ENCODE results near the gene JADE2.
A peak's percentile ranks its signal among the peaks of the same experiment; 100 is the strongest.

Gene JADE2

DNA sequence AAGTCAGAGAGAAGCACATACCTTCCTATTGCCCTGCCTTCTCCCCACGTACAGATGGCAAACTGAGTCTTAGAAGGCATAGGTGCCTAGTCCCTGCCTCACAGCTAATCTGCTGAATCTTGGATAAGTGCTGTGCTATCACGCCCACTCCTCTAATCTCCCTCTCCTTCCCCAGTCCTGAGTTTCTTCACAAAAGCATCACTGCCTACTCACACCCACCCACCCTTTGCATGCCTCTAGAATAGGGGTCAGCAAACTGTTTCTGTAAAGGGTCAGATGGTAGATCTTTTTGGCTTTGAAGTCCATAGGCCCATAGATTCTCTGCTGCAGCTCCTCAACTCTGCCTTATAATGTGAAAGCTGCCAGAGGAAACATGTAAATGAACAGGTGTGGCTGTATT lies 23.2 kb upstream of the JADE2 start:
- peak overlapping the region; percentile 6 for H3K27ac Mint-ChIP-seq
- DNase-seq (ENCODE audit: low spot score), result no peak
- H3K36me3 Mint-ChIP-seq (ENCODE audit: low read depth), result no peaks in the 10 kb centered on the region
- peaks cover 32% of the 10 kb centered on the region for H3K4me1 Mint-ChIP-seq (ENCODE audit: low read depth)
- no peaks in the 10 kb centered on the region for H3K27me3 Mint-ChIP-seq (ENCODE audit: low read depth)
- no peak overlapping the region for H3K4me3 Mint-ChIP-seq
- no peaks in the 10 kb centered on the region for H3K9me3 Mint-ChIP-seq

DNA sequence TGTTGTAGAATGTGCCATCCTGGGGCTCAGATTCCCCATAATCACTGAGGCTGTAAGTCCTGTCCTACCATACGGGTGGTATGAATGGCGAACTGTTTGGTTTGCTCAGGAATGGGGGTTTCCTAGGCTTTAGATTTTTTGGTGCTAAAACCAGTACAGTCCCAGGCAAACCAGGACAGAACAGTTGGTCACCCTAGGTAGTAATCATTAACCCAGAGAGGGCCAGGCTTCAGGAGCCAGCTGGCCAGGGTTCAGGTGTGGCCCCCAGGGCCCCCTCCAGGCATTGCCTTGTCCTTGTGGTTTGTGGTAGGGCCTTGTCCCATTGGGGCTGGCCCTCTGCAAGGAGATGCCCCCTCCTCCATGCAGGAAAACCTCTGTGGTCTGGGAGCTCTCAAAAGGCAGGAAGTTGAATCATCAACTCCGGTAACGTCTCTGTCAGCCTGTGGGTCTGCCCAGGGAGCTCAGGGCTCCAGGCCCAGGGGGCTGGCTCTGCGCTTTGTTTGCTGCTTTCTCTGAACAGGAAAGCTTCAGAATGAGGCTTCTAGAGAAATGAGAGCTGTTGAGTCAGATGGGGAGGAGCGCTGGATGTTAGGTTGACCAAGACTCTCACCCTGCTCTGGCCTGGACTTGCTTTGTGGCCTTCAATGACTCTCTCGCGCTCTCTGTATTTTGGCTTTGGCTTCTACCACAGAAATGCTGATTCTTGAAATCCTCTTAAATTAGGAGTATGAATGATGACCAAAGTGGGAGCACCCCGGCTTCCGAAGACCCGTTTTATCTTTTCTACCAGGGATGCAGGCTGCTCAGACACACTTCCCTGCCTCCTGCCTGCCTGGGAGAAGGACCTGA lies 22.2 kb upstream of the JADE2 start:
- peak overlapping the region; percentile 96 for H3K27ac Mint-ChIP-seq
- H3K4me3 Mint-ChIP-seq, result peak overlapping the region; percentile 74
- H3K27me3 Mint-ChIP-seq (ENCODE audit: low read depth), result no peaks in the 10 kb centered on the region
- no peaks in the 10 kb centered on the region for H3K36me3 Mint-ChIP-seq (ENCODE audit: low read depth)
- no peaks in the 10 kb centered on the region for H3K9me3 Mint-ChIP-seq
- DNase-seq (ENCODE audit: low spot score), result peak; percentile 87
- peaks cover 34% of the 10 kb centered on the region for H3K4me1 Mint-ChIP-seq (ENCODE audit: low read depth)

DNA sequence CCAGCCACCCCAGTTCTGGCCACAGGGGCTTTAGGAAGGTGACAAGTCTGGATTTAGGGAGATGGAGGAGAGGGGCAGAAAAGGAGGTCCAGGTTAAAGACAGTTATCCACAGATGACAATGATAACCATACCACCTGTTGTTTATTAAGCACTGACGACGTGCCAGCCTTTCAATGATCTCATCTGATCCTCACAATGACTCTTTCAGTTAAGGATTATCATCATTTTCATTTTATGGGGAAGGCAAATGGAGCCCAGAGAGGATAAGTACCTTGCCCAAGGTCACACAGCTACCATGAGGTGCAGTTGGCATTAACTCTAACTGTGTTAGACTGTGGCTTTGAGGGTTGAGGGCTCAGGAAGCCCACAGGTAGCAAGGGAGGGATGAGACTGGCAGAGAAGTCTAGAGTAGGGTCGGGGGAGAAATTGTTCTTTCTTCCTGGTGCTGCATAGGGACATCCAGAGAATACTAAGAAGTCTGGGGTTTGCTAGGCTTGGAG lies 21.5 kb upstream of the JADE2 start:
- DNase-seq (ENCODE audit: low spot score), result no peak
- H3K4me1 Mint-ChIP-seq (ENCODE audit: low read depth), result peaks cover 34% of the 10 kb centered on the region
- peak overlapping the region; percentile 96 for H3K27ac Mint-ChIP-seq
- H3K27me3 Mint-ChIP-seq (ENCODE audit: low read depth), result no peaks in the 10 kb centered on the region
- H3K4me3 Mint-ChIP-seq, result peak overlapping the region; percentile 74
- H3K9me3 Mint-ChIP-seq, result no peaks in the 10 kb centered on the region
- H3K36me3 Mint-ChIP-seq (ENCODE audit: low read depth), result no peaks in the 10 kb centered on the region

DNA sequence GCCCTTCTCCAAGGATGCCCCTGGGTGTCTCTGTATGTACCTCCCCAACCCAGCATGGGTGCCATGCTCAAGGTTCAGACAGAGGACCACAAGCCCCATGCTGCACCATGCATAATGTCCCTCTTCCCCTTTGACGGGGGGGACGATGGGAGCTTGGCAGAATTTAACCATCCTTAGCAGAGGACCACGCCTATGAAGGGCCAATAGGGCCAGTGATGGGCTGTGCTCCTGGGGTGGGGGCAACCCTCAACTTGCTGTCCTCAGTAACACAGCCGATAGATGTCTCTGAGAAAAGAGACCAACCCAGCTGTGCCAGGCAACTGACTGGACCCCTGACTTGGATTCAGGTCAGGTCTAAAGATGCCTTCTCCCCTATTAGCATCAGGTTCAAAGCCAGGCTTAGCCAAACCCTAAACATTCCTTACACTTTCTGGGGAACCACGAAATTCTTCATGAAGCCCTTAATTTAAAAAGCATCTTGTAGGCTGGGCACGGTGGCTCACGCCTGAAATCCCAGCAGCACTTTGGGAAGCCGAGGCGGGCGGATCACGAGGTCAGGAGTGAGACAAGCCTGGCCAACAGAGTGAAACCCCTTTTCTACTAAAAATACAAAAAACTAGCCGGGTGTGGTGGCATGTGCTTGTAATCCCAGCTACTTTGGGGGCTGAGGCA lies 20.7 kb upstream of the JADE2 start:
- H3K4me1 Mint-ChIP-seq (ENCODE audit: low read depth), result peaks cover 34% of the 10 kb centered on the region
- no peak for DNase-seq (ENCODE audit: low spot score)
- peak overlapping the region; percentile 74 for H3K4me3 Mint-ChIP-seq
- H3K9me3 Mint-ChIP-seq, result no peaks in the 10 kb centered on the region
- peak overlapping the region; percentile 96 for H3K27ac Mint-ChIP-seq
- no peaks in the 10 kb centered on the region for H3K27me3 Mint-ChIP-seq (ENCODE audit: low read depth)
- H3K36me3 Mint-ChIP-seq (ENCODE audit: low read depth), result no peaks in the 10 kb centered on the region

DNA sequence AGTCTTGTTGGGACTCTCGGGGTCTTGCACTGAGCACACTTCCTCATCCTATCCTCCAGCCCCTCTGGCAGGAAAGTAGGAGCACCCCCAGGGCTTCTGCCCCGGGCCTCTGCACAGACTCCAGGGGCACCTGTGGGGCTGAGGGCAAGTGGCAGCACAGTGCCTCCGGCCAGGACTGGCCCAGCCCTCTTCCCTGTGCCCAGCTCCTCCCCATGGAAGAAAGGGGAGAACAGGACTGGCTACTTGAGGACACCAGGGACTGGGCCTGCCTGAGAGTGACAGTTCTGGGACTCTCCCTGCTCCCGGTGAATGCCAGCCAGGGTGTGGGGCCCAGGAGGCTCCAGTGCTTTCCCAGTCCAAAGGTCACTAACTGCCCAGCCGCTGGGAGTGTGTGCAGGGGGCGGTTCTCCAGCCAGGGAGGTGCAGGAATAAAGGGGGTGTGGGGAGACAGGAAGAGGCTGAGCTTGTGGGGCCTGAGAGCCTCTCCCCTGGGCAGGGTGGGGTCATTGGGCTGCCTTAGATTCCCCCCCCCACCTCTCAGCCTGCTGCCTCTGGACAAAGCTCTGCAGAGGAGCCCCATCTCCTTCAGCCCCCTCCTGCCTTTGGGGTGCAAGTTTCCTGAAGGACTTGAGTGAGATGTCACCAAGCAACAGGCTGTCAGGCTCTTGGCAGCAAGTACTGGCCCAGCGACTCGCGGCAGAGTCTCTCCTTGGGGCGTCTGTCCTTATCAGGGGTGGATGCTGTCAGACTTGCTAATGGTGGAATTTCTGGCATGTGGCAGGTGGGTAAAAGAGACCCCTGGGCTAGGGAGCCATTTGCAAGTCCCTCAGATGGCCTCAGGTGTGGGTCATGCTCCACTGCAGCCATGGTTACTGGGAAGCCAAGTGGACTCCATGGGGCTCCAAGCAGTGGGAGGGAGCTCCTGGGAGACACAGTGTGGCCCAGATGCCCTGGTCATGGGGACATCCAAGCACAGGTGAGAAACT lies 19.1 kb upstream of the JADE2 start:
- Mint-ChIP-seq H3K27ac (no peak overlapping the region), H3K9me3 (no peaks in the 10 kb centered on the region), H3K36me3 (ENCODE audit: low read depth) (no peaks in the 10 kb centered on the region), H3K27me3 (ENCODE audit: low read depth) (no peaks in the 10 kb centered on the region), H3K4me3 (no peak overlapping the region), H3K4me1 (ENCODE audit: low read depth) (peaks cover 41% of the 10 kb centered on the region)
- no peak for DNase-seq (ENCODE audit: low spot score)

DNA sequence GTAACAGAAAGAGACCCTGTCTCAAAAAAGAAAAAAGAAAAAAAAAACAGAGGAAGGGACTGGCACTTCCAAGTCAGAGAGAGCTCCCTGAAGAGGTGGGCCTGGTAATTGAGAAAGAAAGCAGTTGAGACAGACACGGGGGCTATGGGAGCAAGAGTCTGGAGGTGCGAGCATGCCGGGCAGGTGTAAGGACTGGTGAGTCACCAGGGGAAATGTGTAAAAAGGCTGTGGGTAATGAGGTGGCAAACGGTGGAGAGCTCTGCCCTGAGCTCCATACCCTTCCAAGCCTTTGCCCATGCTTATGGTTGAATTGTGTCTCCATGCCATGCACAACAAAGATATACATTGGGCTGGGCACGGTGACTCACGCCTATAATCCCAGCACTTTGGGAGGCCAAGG lies 18.0 kb upstream of the JADE2 start:
- Mint-ChIP-seq H3K9me3 (no peaks in the 10 kb centered on the region), H3K4me3 (no peak overlapping the region), H3K4me1 (ENCODE audit: low read depth) (peaks cover 35% of the 10 kb centered on the region), H3K27ac (no peak overlapping the region), H3K36me3 (ENCODE audit: low read depth) (no peaks in the 10 kb centered on the region), H3K27me3 (ENCODE audit: low read depth) (no peaks in the 10 kb centered on the region)
- DNase-seq (ENCODE audit: low spot score), result no peak

DNA sequence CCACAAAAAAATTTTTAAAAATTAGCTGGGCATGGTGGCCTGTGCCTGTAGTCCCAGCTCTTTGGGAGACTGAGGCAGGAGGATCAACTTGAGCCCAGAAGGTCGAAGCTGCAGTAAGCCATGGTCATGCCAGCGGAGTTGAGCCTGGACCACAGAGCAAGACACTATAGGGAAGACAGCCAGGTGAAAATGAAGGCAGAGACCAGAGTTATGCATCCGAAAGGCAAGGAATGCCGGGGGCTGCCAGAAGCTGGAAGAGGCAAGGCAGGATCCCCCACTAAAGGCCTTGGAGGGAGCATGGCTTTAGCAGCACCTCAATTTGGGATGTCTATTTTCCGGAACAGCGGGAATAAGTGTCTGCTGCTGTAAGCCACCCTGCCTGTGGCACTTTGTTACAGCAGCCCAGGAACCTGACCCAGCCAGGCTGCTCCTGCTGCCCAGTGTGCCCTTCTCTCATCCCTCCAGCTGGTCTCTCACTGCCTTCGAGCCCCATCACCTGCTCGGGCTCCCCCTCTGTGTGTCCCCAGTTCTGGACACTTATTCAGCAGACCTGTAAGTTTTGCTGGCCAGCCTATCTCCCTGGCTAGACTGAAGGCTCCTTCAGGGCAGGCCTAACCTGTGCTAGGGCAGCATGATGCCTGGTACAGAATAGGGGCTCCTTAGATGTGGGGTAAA lies 16.8 kb upstream of the JADE2 start:
- H3K36me3 Mint-ChIP-seq (ENCODE audit: low read depth), result no peaks in the 10 kb centered on the region
- H3K4me1 Mint-ChIP-seq (ENCODE audit: low read depth), result peaks cover 28% of the 10 kb centered on the region
- H3K9me3 Mint-ChIP-seq, result no peaks in the 10 kb centered on the region
- no peak overlapping the region for H3K4me3 Mint-ChIP-seq
- H3K27ac Mint-ChIP-seq, result no peak overlapping the region
- H3K27me3 Mint-ChIP-seq (ENCODE audit: low read depth), result no peaks in the 10 kb centered on the region
- DNase-seq (ENCODE audit: low spot score), result no peak

DNA sequence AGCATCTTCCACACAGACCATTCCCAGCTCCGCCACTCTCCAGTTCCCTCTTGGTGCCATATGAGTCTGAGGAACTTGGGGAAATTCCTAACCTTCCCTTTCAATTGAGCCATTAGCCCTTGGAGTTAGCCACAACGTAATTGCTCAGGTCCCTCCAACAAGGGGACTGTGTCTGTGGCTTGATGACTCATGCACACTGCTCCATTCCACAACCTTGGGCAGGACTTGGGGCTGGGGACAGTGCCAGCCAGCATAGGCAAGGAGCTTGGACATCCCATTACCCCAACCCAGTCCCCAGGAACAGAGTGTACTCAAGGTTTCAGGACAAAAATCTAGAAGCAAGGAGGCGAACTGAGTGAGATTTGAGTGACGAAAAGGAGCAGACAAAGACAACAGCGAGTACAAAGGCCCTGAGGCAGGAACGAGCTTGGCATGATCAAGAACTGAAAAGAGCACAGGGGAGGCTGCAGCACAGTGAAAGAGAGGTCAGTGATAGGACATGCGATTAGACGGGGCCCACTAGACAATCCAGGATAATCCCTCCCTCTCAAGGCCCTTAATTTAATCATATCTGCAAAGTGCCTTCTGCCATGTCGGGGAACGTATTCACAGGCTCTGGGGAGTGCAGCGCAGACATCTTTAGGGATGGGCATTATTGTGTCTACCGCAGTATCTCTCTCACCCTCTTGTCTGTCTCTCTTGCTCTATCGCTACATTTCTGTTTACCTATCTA lies 16.0 kb upstream of the JADE2 start:
- H3K36me3 Mint-ChIP-seq (ENCODE audit: low read depth), result no peaks in the 10 kb centered on the region
- peaks cover 20% of the 10 kb centered on the region for H3K4me1 Mint-ChIP-seq (ENCODE audit: low read depth)
- H3K27ac Mint-ChIP-seq, result no peak overlapping the region
- H3K9me3 Mint-ChIP-seq, result no peaks in the 10 kb centered on the region
- no peaks in the 10 kb centered on the region for H3K27me3 Mint-ChIP-seq (ENCODE audit: low read depth)
- no peak overlapping the region for H3K4me3 Mint-ChIP-seq
- no peak for DNase-seq (ENCODE audit: low spot score)

DNA sequence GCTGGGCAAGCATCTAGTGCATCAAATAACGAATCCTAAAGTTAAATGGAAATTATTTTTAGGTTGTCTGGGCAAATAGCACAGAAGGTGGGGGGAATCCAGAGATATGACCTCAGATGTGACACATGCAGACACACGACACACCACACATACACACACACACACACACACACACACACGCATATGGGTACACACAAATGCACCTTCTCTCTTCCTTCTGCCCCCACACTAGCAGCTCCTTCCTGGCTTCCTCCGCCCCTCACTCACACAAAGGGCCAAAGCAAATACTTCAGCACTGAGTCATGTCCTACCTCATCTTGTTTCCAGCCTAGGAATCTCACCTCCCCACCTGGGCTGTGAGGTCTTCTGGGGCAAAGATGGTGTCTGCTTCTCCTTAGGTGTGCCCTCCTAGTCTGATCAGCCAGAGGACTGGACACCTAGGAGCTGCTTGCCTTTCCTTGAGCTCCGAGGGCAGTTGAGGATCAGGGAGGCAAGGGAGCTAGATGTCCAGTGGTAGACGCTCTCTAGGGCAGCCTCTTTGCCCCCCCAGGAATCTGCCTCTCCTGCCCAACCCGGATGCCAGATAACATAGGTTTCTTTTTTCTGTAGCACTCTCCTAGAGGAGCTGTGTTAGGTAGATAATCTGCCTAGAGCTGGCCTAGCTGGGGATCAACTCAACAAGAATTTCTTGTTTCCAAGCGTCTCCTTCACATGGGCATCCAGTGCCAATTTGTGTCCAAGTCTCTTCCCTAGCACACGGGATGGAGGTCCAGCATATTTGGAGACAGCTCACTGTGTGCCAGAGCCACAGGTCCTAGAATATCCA lies 14.3 kb upstream of the JADE2 start:
- peaks cover 16% of the 10 kb centered on the region for H3K4me1 Mint-ChIP-seq (ENCODE audit: low read depth)
- H3K27me3 Mint-ChIP-seq (ENCODE audit: low read depth), result no peaks in the 10 kb centered on the region
- no peak overlapping the region for H3K4me3 Mint-ChIP-seq
- no peaks in the 10 kb centered on the region for H3K36me3 Mint-ChIP-seq (ENCODE audit: low read depth)
- peak overlapping the region; percentile 49 for H3K27ac Mint-ChIP-seq
- no peaks in the 10 kb centered on the region for H3K9me3 Mint-ChIP-seq
- DNase-seq (ENCODE audit: low spot score), result peak; percentile 76

DNA sequence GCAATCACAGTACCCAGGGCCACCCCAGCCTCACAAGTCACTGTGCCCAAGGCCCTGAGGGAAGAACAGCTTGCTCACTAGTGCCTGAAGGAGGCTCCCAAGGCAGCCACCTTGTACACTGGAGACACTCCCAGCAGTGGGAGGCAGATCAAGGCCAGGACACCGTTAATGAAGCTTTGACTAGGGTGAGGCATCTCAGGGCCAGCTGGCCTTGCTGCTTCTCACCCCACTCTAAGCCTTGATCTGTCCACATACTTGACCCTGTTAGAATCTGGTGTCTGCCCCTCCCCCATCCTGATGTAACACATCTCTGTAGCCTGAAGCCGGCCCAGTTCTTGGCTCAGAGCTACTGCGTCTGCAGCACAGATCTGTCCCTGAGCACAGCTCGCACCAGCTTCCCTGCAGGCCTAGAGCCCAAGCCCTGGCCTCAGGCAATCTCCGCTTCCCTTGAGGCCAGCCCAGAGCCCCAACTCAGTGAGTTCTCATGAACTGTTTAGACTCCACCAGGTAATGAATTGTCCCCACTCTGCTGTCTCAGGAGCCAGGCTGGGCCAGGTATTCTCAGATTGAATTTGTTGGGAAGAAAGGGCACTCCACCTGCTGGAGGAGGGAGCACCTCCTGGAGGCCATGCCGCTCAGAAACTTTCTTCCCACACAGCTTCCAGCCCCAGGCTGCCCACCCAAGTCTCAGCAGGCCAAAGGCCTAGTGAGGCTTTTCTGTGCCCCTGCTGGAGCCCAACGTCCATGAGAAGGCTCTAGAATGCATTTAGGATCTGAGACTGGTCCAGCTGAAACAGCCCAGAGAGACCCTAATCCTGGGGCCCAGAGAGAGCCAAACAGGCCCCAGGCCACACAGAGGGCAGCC lies 13.4 kb upstream of the JADE2 start:
- no peaks in the 10 kb centered on the region for H3K9me3 Mint-ChIP-seq
- no peak for DNase-seq (ENCODE audit: low spot score)
- H3K4me1 Mint-ChIP-seq (ENCODE audit: low read depth), result peaks cover 16% of the 10 kb centered on the region
- H3K4me3 Mint-ChIP-seq, result no peak overlapping the region
- H3K36me3 Mint-ChIP-seq (ENCODE audit: low read depth), result no peaks in the 10 kb centered on the region
- no peaks in the 10 kb centered on the region for H3K27me3 Mint-ChIP-seq (ENCODE audit: low read depth)
- no peak overlapping the region for H3K27ac Mint-ChIP-seq

DNA sequence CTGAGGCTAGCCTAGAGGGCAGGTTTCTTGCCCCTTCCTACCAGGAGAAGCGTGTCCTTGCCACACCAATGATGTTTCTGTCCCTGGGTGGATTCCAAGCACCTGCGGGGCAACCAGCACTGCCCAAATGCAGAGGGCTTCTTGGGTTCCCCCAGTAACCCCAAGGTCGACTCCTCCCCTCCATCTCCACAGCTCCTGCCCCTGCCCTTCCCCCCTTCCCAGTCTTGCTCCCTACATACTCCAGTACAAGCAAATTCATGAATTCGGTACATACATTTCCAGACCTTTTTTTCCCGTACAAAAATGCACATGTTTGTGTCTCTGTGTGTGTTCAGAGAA lies 12.8 kb upstream of the JADE2 start:
- Mint-ChIP-seq H3K4me1 (ENCODE audit: low read depth) (peaks cover 12% of the 10 kb centered on the region), H3K36me3 (ENCODE audit: low read depth) (no peaks in the 10 kb centered on the region), H3K9me3 (no peaks in the 10 kb centered on the region), H3K27me3 (ENCODE audit: low read depth) (no peaks in the 10 kb centered on the region), H3K27ac (no peak overlapping the region), H3K4me3 (no peak overlapping the region)
- no peak for DNase-seq (ENCODE audit: low spot score)

DNA sequence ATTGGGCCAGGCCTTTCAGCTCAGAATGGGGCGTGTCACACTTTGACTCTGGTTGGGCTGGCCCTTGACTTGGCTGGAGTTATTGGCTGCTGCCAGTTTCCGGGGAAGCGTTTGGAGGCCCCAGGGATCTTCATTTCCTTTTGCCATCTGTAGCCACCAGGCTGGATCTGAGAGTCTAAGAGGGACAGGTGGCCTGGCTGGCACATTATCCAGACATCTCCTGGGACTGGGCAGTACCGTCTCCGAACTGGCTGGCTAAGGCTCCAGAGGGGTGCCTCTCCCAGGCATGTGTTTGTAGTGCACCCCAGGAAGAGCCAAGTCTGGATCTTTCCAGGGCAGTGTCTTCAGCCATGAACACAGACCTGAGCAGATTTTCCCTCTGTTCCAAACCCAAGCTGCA lies 9.7 kb upstream of the JADE2 start:
- Mint-ChIP-seq H3K4me3 (no peak overlapping the region), H3K9me3 (no peaks in the 10 kb centered on the region), H3K27ac (no peak overlapping the region)

More for the DNA sequence above, 9.7 kb upstream of the JADE2 start:
- Mint-ChIP-seq H3K36me3 (ENCODE audit: low read depth) (no peaks in the 10 kb centered on the region), H3K27me3 (ENCODE audit: low read depth) (peaks cover 4% of the 10 kb centered on the region), H3K4me1 (ENCODE audit: low read depth) (peaks cover 10% of the 10 kb centered on the region)
- no peak for DNase-seq (ENCODE audit: low spot score)

All from T-helper 2 cell treated with Interferon-gamma antibody and Interleukin-4, amounts not matched to agents 5 μg/mL and 100 μg/mL, for 36 hours (primary cell).